GM18951 (cell line): ENCODE results near the gene RTL1.

ENCODE experiments used
- POLR2A ChIP-seq: IDR thresholded peaks from 4 replicates; pipeline ENCODE4 v1.6.1; 2011; ENCODE audit warnings: mild to moderate bottlenecking; ENCODE audit not compliant: insufficient read length, insufficient read depth; ENCODE audit errors: extremely low read depth
- in situ Hi-C: fragments of 300-500 bp; cut with MboI; formaldehyde crosslinking; loops from one replicate; pipeline ENCODE4 v1.12.0; 2022; ENCODE audit warnings: low sequenced_read_pairs, mixed read lengths, inconsistent platforms; ENCODE audit not compliant: unreplicated experiment

RTL1 gene

DNA sequence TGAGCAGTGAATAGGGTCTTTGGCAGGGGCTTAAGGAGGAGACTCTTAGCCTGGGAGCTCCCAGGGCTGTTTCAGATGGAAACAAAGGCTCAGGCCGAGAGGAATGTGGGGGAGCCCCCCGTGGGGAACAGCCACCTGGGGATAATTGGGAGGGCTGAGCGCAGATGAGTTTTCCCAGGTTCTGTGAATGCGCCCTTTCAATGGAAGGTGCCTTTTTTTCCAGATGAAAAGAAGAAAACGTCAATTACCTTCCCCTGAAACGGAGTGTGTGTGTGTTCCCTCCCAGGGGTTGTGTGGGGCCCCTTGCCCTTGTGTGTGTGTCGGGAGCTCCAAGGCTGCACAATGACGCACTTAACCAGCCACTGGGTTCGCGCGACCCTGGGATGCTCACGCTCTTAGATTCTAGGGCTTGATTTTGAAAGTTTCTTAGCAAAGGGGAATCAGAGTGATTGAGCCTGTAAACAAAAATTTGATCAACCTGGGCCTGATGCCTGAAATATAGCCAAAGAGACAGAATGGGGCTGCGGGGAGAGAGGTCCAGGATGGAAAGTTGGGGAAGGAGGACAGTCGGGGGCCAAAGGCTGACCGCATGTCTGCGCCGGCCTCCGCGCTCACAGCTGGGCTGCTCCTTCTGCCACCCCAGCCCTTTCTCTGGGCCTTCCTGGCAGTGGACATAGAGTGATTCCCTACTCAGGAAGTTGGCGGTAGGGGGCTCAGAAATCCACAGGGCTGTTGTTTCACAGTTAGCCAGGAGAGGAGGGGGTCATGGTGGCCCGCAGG is 63.0 kb downstream of the RTL1 start:
- in situ Hi-C loops: no loop called here
- no peak for TF ChIP-seq POLR2A

DNA sequence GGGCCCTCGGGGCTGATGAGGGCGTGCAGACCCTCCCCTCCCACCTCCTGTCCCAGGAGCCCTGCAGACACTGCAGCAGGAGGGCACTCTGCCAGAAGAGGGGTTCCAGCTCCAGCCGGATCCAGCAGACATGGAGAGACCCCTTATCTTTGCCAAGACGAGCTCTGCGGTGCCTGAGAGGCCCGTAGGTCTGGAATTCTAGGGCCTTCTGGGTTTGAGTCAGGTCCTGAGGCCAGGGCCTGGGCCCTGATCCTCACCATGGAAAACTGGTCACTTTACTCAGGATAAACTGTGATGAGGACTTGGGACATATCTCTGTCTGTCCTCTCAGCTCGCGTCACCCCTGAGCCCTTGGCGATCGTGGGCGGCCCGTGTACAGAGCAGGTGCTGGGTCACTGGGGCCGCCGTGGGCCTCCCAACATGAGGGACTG is 63.8 kb downstream of the RTL1 start:
- in situ Hi-C loops: no loop called here
- TF ChIP-seq POLR2A: no peak

DNA sequence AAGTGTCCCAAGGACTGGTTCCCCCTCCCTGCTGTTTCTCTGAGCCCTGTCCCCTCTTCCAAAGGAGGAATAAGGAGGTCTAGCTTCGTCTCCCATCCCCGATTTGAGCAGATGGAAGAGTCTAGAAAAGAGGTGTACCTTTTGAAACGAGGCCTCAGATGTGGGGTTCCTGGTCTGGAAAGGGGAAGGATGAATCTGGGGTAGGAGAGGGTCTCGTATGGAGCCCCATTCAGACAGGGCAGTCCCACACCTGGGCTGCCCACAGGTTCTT is 64.3 kb downstream of the RTL1 start:
- TF ChIP-seq POLR2A: no peak
- in situ Hi-C loops: no loop called here

DNA sequence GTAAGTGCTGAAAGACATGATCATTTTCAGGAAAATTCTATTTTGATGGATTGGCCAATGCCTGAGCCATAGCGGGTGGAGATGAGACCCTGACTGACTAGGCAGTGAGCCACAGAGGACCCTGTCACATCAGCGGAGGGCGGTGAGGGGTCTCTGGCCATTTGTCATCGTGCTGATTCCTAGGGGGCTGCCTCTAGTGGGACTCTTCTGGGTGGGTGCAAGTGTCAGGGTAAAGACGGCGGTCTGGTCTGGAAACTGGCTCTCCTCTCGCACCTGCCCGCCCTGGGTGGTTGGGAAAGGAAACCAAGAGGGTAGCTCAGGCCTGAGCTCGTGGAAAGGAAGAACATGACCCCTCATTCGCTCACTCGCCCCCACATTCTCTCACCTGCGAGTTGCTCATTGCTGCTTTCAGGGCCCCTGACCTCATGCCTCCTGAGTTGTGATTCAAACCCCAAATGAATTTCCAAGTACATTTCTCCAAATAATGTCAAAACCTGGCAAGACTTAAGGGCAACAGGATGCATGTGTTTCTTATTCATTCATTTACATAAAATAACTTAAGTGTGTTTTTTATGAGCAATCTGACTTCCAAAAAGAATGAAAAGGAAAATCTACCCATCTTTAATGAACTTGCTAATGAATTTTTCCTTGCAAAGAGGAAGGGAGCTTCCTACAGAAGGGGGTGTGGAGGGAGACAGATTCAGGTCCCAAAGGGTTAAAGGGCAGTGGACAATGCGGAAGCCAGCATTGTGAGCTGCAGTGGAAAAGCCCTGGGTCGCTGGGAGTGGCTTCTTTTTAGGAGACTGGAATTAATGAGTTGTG is 64.8 kb downstream of the RTL1 start:
- TF ChIP-seq POLR2A: no peak
- in situ Hi-C loops: no loop called here

DNA sequence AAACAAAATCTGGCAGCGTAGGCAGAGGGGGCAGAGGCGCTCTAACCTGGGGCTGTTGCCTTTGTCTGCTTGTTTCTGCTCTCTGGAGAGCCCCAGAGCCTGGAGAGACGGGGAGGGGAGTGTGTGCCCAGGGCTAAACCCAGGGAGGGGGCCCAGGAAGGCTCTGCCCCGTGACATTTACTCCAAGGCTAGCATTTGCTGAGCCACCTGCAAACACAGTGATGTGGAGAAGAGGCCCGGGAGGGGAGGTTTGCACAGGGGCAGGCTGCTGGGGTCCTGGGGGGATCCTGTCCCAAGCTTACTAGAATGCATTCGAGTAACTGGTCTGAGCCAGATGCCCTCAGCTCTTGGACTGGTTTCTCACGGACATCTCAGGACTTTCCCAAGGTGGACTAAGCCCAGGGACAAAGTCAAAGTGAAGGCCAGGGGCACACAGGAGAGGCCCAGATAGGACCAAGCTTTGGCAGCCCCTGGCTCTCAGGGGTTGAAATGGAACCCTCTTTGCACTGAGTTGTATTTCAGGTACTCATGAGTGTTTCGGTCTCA is 65.6 kb downstream of the RTL1 start:
- in situ Hi-C loops: no loop called here
- TF ChIP-seq POLR2A: no peak

DNA sequence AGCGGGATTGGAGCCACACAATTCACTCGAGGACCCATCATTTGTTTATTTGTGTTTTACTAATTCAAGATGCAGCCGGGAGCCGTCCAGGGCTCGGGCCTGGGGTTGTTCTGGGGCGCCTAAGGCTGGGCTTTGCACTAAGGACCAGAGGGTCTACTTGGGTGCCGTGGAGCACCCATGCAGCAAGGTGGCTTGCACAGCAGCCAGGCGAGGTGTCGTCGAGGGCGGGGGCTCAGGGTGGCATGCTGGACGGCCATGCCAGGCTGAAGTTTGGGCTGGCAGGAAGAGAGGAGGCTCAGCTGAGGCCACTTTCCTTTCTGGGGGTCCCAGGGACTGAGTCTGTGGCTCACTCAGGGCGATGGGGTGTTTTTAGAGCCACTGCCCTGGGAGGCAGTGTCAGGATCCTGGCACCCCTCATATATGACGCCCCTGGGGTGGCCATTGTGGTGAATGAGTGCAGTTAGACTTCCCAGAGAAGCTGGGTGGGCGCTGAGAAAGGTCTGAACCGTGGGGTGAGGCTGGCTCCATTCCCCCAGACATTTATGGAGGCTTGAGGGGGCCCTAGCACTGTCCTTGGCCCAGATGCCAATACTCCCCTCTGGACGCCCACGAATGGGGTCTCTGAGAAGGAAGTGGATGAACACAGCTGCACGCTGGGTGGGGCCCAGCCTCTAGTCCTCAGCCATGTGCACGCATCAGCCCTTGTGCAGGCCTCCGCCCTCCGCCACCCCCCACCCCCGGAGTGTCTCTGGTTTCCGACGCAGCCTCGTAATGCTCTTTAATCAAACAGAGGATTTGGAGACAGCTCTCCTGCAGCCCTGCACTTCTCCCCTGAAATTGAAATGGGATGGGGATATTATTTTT is 66.3 kb downstream of the RTL1 start:
- TF ChIP-seq POLR2A: no peak
- in situ Hi-C loops: no loop called here

DNA sequence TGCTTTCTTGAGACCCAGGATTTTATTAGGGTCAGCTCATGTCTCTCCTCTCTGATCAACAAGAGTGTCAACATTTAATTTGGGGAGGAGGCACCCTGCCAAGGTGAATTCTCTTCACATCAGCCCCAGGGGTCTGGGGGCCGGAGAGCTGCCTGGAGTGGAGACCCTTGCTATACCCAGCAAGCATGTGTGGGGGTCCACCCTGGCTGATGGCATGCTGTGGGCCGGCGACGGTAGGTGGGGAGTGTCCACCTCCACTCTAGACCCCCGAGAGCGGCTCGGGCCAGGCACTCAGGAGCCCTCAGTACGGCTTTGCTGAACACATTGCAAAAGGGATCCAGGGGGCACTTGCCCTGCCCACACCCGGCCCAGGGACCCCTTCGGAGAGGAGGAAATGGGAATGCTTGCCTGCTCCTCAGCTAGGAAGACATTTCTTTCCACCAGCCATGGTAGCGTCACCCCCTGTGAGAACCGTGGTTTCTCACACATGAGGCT is 67.2 kb downstream of the RTL1 start:
- in situ Hi-C loops: no loop called here
- TF ChIP-seq POLR2A: no peak

DNA sequence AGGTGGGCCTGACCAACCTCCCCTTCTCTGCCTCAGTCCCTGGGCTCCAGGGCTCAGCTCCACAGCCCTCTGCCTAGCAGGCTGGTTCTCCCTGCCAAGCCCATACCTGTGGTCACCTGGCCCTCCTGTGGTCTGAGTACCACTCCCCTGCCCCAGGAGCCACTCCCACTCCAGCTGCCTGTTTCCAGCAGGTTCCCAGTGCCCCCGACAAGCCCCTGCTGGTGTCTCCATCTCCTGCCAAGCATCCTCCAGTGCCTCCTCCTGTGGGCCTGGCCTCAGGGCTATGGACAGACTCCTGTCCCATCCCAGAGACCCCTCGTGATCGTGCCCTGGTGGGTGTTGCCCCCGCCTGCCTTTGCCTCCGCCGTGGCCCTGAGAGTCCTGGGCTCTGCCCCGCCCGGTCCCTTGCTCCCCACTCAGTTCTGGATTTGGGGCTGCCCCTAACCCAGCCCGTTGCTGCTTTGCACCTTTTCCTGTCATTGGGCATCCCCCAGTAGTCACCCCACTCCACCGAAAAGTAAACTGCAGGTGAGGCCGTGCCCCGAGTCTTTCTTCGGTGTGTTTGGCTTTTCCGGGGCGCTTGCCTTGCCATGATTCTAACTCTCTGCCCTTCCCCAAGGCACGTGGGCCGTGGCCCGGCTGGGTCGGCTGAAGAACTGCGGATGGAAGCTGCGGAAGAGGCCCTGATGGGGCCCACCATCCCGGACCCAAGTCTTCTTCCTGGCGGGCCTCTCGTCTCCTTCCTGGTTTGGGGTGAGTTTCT is 67.8 kb downstream of the RTL1 start:
- no peak for TF ChIP-seq POLR2A
- in situ Hi-C loops: no loop called here

DNA sequence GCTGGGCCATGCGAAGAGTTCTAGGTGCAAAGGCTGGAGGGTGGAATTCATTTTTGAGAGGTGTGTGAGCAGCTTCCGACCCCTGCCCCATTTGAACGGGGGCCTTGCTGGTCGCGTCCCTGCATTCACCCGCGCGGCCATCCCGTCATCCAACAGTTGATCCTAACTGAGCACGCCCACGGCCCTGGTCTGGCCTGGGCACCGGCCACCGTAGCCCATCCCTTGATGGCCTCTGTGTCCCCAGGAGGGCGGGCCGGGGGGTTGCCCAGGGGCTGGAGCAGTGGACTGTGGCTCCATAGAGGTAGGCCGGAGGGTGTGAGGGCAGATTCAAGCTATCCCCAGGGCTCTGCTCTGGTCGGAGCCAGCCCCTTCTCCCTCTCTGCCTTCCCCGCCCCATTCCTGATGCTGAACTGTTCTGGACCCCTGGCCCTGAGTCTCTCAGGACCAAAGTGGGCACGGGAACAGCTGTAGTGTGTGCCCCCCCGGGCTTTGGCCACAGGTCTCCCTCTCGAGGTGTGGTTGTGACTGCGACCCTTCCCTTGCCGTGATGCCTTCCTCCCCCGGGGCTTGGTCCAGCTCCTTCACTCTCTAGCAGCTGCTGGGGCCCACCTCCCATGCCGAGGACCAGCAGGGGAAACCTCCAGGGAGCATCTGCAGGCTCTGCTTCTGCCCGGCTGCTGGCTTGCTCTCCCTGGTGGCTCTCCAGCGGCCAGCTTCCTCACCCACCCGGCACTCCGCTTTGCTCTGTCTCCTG is 68.6 kb downstream of the RTL1 start:
- in situ Hi-C loops: no loop called here
- no peak for TF ChIP-seq POLR2A

DNA sequence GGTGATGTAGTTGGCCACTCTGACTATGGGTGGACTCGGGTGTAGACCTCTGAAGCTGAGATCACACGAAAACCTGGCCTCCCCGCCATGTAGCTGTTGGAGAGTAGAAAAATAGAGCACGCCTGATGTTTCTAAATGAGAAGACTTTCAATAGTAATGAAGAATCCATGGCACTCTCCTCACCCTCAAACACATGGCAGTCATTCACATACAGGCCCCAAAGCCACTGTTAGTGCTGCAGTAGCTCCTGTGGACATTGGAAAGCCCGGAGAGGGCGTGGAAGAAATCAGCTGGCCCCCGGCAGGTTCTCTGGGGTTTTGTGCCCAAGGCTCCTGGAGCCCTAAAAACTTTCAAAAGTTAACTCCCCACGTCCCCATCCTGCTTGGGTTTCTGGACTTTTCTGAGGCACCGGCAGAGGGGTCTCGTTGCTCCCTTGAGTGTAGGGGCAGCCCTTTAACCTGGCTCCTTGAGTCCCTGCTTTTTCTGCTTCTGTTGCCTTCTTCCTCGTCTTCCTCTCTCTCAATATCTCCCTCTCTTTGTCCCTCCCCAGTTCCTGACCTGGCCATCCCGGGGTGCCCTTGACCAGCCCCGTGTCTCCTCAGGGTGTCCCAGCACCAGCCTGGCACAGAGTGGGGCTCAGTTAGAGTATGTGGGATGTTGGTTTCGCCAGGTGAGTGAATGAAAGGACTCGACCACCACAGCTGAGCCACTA is 69.3 kb downstream of the RTL1 start:
- TF ChIP-seq POLR2A: no peak
- in situ Hi-C loops: no loop called here

DNA sequence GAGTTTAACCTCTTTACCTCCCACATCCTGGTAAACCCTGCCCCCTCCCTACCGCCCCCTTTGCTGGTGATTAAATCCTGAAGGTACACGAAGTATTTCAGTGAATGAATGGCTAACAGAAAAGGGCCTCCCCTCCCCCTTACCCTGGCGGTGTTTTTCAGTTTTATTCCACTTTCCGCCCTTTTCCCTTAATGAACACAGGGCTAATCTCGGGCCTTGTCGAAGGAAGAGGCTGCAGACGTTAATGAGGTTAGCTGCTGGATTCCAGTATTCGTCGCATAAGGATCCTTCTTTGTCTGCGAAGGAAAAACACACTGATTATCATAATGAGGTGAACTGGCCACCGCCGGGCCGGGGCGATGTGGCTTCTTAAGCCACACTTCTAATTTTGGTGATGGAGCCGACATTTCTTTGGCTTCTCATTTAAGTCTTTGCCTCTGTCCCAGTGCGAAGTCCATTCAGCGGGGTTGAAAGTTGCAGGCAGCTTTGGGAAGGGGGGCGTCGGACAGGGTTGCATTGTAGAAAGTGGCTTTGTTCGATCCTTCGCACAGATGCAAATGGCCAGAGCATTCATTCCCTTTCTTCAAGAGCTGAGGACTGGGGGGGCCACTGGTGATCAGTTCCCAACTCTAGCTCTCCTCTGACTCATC is 71.1 kb downstream of the RTL1 start:
- in situ Hi-C loops: no loop called here
- no peak for TF ChIP-seq POLR2A
